GM13976 (cell line): ENCODE data around the gene UBE2QL1.

Experiments
- DNase-seq: peaks from one replicate; pipeline ENCODE4 v3.0.0; 2012; ENCODE audit warnings: low spot score
- in situ Hi-C: fragments of 300-500 bp; cut with MboI; formaldehyde crosslinking; loops from one replicate; pipeline ENCODE4 v1.12.0; 2022; ENCODE audit warnings: low sequenced_read_pairs, mixed read lengths, inconsistent platforms; ENCODE audit not compliant: unreplicated experiment
- TF ChIP-seq, protein P1 (sequence below): IDR thresholded peaks from 2 replicates; pipeline ENCODE4 v1.5.1; 2012; ENCODE audit warnings: borderline replicate concordance, mild to moderate bottlenecking; ENCODE audit not compliant: insufficient read depth; ENCODE audit errors: extremely low read depth, missing control alignments, control extremely low read depth

UBE2QL1 gene

DNA sequence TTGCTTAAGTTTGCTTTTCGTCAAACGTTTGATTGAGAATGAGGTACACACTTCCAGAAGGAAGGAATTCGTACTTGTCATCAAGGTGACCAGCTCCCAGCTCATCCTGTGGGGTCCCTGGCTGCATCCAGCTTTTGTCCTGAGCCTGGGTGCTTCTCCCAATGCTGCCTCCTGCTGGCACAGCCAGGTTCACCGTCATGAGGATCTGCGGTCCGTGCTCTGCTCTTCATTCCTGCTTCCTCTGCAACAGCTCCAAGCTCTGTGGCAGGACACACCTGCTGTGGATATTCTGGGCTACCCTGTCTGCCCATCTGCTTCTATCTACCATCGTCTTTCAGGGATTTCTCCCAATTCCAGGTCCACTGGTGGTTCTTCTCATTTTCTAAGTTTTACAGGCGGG, 13.3 kb upstream of the UBE2QL1 start:
- TF ChIP-seq, protein P1, sequence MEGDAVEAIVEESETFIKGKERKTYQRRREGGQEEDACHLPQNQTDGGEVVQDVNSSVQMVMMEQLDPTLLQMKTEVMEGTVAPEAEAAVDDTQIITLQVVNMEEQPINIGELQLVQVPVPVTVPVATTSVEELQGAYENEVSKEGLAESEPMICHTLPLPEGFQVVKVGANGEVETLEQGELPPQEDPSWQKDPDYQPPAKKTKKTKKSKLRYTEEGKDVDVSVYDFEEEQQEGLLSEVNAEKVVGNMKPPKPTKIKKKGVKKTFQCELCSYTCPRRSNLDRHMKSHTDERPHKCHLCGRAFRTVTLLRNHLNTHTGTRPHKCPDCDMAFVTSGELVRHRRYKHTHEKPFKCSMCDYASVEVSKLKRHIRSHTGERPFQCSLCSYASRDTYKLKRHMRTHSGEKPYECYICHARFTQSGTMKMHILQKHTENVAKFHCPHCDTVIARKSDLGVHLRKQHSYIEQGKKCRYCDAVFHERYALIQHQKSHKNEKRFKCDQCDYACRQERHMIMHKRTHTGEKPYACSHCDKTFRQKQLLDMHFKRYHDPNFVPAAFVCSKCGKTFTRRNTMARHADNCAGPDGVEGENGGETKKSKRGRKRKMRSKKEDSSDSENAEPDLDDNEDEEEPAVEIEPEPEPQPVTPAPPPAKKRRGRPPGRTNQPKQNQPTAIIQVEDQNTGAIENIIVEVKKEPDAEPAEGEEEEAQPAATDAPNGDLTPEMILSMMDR = peak; percentile 45
- no peak for DNase-seq
- in situ Hi-C loops = no loop called here

DNA sequence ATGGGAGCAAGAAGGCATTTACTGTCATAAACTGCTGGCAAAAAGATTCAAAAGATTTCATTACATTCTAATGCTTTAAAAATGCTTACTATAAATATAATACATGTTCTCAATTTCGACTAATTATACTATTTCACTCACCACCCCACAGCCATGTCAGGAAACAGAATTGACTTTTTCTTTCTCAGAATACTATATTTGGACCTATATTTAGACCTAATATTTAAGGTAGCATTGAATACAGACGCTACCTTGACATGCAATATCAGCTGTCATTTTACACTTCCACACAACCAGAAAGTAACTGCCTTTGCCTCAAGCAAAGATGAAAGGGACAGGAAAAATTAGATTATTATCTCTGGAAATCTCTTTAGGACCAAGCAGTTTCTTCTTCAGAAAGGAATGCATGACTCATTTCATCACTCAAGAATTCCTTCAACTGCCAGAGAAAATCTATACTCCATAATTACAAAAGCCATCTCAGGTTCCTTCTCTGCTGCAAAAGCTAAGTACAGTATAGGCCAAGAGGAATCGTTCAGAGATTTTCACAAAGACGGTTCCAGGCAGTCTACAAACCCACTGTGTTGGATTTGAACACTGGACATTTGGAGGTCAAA, 11.8 kb upstream of the UBE2QL1 start:
- in situ Hi-C loops = no loop called here
- no peak for DNase-seq
- TF ChIP-seq, protein P1 = no peak

GRCh38 chr5:6439588-6440550, 8.8 kb upstream of the UBE2QL1 start:
- DNase-seq = no peak
- TF ChIP-seq, protein P1 = no peak
- in situ Hi-C loops = no loop called here

GRCh38 chr5:6442333-6442732, 6.3 kb upstream of the UBE2QL1 start:
- TF ChIP-seq, protein P1 = no peak
- in situ Hi-C loops = no loop called here
- no peak for DNase-seq

DNA sequence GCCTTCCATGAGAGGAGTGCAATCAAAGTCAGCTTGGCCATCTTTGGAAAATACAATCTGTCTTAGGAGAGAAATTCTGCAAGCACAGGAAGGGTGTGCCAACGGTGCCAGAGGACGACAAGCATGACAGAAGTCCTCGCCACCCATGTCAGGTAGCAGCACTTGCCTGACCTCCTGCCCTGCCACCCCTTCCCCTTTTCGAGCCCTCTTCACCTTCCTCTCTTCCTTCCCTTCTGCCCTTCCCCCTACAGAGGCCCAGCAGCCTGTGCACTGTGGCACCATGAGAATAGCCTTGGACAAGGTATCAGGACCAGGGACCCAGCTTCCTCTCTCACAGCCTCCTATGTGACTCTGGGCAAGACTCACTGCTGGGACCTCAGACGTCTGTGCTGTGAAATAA, 5.3 kb upstream of the UBE2QL1 start:
- TF ChIP-seq, protein P1 = no peak
- DNase-seq = no peak
- in situ Hi-C loops = no loop called here

GRCh38 chr5:6446042-6446441, 2.6 kb upstream of the UBE2QL1 start:
- in situ Hi-C loops = no loop called here

More at GRCh38 chr5:6446042-6446441, 2.6 kb upstream of the UBE2QL1 start:
- TF ChIP-seq, protein P1 = no peak
- no peak for DNase-seq
